Measurements from ENCODE around the gene CLPTM1.
"Not testable (repeated sequence)": the region's sequence is repeated elsewhere in the genome, so short reads cannot be mapped to it uniquely, and the experiment has no call there.

The CLPTM1 gene, protein sequence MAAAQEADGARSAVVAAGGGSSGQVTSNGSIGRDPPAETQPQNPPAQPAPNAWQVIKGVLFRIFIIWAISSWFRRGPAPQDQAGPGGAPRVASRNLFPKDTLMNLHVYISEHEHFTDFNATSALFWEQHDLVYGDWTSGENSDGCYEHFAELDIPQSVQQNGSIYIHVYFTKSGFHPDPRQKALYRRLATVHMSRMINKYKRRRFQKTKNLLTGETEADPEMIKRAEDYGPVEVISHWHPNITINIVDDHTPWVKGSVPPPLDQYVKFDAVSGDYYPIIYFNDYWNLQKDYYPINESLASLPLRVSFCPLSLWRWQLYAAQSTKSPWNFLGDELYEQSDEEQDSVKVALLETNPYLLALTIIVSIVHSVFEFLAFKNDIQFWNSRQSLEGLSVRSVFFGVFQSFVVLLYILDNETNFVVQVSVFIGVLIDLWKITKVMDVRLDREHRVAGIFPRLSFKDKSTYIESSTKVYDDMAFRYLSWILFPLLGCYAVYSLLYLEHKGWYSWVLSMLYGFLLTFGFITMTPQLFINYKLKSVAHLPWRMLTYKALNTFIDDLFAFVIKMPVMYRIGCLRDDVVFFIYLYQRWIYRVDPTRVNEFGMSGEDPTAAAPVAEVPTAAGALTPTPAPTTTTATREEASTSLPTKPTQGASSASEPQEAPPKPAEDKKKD

DNA sequence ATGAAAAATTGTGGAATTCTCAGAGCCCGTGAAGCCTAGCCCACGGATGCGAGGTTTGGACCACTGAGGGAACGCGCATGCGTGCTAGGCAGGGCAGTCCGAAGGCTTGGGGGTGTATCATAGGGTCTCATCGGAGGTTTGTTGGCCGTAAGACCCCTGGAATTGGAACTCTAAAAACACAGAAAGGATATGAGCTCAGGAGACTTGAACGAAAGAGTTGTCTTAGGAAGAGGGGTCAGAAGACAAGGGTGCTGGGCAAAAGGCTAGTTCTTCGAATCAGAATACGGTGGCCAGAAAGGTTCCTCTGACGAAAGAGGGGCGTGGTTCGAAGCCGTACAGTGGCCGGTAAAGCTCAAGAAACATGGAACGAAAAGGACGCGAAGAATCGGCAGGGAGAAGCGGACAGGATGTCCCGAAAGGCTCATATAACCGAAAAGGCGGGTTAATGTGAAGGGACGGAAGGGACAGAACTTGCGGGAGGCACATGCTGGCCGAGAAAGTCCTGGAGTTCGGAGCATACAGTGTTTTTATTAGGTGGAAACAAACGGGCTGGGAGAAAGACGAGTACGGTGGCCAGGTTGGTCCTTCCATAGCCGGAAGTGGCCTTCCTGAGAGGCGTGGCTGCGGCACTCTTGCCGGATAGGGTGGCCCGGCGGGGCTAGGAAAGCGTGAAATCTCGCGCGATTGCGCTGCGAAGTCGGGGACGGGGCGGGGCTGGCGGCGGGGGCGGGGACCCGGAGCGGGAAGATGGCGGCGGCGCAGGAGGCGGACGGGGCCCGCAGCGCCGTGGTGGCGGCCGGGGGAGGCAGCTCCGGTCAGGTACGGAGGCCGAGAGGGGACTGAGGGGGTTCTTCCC lies at the start of gene CLPTM1:
Gene CLPTM1 (plus strand): TSS at position 732 of the 856 bp plus-strand sequence. CDS start 16 bp downstream, at position 748.
- DNase-seq = peak; percentile 98 to 99 (median 99)

DNA sequence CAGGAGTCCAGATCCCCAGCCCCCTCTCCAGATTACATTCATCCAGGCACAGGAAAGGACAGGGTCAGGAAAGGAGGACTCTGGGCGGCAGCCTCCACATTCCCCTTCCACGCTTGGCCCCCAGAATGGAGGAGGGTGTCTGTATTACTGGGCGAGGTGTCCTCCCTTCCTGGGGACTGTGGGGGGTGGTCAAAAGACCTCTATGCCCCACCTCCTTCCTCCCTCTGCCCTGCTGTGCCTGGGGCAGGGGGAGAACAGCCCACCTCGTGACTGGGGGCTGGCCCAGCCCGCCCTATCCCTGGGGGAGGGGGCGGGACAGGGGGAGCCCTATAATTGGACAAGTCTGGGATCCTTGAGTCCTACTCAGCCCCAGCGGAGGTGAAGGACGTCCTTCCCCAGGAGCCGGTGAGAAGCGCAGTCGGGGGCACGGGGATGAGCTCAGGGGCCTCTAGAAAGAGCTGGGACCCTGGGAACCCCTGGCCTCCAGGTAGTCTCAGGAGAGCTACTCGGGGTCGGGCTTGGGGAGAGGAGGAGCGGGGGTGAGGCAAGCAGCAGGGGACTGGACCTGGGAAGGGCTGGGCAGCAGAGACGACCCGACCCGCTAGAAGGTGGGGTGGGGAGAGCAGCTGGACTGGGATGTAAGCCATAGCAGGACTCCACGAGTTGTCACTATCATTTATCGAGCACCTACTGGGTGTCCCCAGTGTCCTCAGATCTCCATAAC lies 49.6 kb upstream of the CLPTM1 start, which contains the start of gene APOE:
Gene APOE (plus strand): TSS at position 360 of the 724 bp plus-strand sequence. CDS start 829 bp downstream, outside the sequence.
- peak; percentile 40 to 73 (median 46) for DNase-seq

DNA sequence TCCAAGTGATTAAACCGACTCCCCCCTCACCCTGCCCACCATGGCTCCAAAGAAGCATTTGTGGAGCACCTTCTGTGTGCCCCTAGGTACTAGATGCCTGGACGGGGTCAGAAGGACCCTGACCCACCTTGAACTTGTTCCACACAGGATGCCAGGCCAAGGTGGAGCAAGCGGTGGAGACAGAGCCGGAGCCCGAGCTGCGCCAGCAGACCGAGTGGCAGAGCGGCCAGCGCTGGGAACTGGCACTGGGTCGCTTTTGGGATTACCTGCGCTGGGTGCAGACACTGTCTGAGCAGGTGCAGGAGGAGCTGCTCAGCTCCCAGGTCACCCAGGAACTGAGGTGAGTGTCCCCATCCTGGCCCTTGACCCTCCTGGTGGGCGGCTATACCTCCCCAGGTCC lies 47.6 kb upstream of the CLPTM1 start:
- DNase-seq = no peak

DNA sequence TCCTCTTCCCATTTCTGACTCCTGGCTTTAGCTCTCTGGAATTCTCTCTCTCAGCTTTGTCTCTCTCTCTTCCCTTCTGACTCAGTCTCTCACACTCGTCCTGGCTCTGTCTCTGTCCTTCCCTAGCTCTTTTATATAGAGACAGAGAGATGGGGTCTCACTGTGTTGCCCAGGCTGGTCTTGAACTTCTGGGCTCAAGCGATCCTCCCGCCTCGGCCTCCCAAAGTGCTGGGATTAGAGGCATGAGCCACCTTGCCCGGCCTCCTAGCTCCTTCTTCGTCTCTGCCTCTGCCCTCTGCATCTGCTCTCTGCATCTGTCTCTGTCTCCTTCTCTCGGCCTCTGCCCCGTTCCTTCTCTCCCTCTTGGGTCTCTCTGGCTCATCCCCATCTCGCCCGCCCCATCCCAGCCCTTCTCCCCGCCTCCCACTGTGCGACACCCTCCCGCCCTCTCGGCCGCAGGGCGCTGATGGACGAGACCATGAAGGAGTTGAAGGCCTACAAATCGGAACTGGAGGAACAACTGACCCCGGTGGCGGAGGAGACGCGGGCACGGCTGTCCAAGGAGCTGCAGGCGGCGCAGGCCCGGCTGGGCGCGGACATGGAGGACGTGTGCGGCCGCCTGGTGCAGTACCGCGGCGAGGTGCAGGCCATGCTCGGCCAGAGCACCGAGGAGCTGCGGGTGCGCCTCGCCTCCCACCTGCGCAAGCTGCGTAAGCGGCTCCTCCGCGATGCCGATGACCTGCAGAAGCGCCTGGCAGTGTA lies 46.9 kb upstream of the CLPTM1 start:
- DNase-seq = no peak

DNA sequence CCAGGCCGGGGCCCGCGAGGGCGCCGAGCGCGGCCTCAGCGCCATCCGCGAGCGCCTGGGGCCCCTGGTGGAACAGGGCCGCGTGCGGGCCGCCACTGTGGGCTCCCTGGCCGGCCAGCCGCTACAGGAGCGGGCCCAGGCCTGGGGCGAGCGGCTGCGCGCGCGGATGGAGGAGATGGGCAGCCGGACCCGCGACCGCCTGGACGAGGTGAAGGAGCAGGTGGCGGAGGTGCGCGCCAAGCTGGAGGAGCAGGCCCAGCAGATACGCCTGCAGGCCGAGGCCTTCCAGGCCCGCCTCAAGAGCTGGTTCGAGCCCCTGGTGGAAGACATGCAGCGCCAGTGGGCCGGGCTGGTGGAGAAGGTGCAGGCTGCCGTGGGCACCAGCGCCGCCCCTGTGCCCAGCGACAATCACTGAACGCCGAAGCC lies 46.3 kb upstream of the CLPTM1 start:
- no peak for DNase-seq

DNA sequence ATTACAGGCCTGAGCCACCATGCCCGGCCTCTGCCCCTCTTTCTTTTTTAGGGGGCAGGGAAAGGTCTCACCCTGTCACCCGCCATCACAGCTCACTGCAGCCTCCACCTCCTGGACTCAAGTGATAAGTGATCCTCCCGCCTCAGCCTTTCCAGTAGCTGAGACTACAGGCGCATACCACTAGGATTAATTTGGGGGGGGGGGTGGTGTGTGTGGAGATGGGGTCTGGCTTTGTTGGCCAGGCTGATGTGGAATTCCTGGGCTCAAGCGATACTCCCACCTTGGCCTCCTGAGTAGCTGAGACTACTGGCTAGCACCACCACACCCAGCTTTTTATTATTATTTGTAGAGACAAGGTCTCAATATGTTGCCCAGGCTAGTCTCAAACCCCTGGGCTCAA lies 45.4 kb upstream of the CLPTM1 start:
- DNase-seq = no peak

DNA sequence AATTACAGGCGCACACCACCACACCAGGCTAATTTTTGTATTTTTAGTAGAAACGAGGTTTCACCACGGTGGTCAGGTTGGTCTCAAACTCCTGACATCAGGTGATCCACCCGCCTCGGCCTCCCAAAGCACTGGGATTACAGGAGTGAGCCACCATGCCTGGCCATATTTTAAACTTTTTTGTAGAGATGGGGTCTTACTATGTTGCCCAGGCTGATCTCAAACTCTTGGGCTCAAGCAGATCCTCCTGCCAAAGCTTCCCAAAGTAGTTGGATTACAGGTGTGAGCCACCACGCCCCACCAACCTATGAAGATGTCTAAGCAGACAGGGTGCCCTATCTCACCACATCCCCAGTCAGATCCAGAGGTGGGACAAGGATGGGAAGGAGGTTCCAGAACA lies 43.3 kb upstream of the CLPTM1 start:
- not testable (repeated sequence) for DNase-seq

DNA sequence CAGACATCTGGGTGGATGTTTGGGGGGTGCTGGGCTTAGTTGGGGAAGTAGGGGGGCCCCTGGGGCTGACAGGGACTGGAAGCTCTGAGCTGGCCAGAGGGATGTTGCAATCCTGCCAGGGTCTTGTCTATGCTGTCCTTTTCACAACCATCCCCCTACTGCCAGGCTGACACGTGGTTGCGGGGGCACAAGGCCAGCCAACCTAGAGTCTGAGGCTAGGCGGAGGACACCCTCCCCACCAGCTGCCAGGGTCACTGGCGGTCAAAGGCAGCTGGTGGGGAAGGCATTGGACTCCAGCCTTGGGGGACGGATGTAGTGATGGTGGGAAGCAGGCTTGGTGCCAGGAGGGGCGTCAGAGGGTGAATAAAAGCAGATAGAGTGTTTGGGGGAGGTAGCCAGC lies 42.3 kb upstream of the CLPTM1 start:
- peak; percentile 51 to 77 (median 62) for DNase-seq

DNA sequence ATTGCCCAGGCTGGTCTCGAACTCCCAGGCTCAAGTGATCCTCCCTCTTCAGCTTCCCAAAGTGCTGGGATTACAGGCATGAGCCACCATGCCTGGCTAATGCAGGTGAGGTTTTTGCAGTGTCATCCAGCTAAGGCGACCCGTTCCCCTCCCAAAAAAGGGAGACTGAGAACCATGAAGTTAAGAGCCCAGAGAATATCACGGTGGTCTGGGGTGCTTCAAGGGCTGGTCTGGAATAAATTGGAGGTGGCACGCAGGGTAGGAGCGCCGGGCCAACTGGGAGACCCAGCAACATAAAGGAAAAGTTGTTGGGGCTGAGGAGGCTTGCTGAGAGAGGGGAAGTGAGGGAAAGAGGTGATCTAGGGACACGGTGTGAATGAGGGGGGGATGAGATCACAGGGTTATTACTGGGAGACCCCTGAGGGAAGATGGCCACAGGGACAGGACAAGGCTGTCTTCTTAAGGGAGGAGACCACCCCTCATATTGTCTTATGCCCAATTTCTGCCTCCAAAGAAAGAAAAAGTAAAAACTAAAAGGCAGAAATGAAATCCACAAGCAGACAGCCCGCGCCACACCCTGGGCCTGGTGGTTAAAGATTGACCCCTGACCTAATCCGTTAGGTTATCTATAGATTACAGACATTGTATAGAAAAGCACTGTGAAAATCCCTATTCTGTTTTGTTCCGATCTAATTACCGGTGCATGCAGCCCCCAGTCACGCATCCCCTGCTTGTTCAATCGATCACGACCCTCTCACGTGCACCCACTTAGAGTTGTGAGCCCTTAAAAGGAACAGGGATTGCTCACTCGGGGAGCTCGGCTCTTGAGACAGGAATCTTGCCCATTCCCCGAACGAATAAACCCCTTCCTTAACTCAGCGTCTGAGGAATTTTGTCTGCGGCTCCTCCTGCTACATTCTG lies 41.4 kb upstream of the CLPTM1 start:
- not testable (repeated sequence) for DNase-seq

DNA sequence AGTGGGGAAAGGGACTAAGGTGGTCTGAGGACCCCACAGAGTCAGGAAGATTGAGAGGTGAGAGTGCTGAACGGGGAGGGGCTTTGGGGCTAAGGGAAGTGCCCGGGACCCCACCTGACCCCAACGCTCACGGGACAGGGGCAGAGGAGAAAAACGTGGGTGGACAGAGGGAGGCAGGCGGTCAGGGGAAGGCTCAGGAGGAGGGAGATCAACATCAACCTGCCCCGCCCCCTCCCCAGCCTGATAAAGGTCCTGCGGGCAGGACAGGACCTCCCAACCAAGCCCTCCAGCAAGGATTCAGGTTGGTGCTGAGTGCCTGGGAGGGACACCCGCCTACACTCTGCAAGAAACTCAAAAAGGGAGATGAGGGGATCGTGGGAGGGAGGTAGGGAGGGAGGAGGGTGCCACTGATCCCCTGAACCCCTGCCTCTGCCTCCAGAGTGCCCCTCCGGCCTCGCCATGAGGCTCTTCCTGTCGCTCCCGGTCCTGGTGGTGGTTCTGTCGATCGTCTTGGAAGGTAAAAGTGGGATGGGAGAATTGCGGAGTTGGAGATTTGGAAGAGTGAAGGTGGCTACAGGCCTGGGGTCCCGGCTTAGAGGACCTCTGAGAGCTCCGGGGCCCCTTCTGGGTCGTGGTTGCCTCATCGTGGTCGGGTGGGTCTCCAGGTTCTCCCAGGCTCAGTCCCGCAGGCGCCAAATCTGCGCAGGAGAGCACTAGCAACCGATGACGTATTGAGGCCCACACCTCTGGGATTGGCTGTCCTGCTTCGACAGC lies 40.6 kb upstream of the CLPTM1 start, which contains the start of gene APOC1:
Gene APOC1 (plus strand): TSS at position 176 of the 774 bp plus-strand sequence. CDS start 284 bp downstream, at position 460.
- peak; percentile 82 to 87 (median 87) for DNase-seq

DNA sequence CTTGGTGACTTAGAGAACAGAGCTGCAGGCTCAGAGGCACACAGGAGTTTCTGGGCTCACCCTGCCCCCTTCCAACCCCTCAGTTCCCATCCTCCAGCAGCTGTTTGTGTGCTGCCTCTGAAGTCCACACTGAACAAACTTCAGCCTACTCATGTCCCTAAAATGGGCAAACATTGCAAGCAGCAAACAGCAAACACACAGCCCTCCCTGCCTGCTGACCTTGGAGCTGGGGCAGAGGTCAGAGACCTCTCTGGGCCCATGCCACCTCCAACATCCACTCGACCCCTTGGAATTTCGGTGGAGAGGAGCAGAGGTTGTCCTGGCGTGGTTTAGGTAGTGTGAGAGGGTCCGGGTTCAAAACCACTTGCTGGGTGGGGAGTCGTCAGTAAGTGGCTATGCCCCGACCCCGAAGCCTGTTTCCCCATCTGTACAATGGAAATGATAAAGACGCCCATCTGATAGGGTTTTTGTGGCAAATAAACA lies 30.9 kb upstream of the CLPTM1 start:
- DNase-seq = no peak

DNA sequence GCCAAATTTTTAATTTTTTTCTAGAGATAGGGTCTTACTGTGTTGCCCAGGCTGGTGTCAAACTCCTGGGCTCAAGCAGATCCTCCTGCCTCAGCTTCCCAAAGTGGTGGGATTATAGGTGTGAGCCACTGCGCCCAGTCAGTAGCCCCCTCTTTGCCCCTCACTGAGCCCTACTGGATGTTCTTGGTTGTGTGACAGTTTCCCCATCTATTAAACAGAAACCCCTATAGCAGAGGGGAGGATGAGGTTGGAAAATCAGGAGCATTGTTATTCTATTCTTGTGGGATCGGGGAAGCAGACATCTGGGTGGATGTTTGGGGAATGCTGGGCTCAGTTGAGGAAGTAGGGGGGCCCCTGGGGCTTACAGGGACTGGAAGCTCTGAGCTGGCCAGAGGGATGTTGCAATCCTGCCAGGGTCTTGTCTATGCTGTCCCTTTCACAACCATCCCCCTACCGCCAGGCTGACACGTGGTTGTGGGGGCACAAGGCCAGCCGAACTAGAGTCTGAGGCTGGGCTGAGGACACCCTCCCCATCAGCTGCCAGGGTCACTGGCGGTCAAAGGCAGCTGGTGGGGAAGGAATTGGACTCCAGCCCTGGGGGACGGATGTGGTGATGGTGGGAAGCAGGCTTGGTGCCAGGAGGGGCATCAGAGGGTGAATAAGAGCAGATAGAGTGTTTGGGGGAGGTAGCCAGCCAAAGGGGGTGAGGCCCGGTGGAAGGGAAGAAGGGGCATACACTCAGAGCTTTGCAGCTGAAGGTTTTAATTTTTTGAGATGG lies 29.9 kb upstream of the CLPTM1 start:
- peak; percentile 68 to 85 (median 80) for DNase-seq

DNA sequence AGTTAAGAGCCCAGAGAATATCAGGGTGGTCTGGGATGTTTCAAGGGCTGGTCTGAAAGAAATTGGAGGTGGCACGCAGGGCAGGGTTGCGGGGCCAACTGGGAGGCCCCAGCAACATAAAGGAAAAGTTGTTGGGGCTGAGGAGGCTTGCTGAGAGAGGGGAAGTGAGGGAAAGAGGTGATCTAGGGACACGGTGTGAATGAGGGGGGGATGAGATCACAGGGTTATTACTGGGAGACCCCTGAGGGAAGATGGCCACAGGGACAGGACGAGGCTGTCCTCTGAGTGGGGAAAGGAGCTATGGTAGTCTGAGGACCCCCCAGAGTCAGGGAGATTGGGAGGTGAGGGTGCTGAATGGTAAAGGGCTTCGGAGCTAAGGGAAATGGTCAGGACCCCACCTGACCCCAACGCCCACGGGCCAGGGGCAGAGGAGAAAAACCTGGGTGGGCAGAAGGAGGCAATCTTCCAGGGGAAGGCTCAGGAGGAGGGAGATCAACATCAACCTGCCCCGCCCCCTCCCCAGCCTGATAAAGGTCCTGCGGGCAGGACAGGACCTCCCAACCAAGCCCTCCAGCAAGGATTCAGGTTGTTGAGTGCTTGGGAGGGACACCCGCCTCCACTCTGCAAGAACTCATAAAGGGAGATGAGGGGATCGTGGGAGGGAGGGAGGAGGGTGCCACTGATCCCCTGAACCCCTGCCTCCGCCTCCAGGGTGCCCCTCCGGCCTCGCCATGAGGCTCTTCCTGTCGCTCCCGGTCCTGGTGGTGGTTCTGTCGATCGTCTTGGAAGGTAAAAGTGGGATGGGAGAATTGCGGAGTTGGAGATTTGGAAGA lies 28.7 kb upstream of the CLPTM1 start:
- not testable (repeated sequence) for DNase-seq

DNA sequence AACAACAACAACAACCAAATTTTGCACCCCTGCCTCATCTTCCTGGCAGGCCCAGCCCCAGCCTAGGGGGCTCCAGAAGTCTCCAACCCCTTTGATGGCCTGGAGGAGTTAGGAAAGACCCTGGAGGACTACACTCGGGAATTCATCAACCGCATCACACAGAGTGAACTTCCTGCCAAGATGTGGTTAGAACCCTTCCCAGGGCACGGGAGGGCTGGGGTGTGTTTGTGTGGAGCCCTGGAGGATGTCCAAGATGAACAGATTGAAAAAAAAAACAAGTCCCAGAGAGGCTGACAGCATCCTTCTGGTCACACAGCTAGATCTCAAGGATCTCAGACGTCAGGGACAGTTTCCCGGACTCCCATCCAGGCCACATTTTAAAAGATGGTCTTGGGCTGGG lies 27.4 kb upstream of the CLPTM1 start:
- DNase-seq = no peak

DNA sequence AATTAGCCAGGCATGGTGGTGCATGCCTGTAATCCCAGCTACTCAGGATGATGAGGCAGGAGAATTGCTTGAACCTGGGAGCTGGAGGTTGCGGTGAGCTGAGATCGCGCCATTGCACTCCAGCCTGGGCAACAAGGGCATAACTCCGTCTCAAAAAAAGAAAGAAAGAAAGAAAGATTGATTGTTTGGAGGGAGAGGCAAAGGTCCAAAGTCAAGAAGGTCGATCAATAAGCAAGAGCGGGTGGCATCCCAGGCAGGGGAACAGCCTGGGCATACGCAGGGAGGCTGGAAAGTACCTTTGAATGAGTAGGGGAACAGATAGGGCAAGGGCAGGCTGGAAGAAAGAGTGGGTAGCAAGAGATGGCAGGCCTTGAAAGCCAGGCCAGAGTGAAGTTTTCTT lies 25.1 kb upstream of the CLPTM1 start:
- no peak for DNase-seq

DNA sequence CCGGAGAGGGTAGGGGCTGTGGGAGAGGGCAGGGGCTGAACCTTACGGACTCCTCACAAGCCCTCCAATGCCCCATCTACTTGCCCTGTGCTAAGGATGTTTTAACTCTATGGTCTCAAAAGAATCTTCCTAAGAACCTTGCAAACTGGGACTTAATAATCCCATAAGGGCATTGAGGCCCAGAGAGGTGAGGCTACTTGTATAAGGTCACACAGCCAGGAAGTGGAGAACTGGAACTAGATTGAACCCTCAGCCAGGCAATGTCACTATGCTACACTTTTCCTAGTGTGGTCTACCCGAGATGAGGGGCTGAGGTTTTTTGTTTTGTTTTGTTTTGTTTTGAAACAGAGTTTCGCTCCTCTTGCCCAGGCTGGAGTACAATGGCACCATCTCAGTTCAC lies 23.6 kb upstream of the CLPTM1 start:
- no peak for DNase-seq

DNA sequence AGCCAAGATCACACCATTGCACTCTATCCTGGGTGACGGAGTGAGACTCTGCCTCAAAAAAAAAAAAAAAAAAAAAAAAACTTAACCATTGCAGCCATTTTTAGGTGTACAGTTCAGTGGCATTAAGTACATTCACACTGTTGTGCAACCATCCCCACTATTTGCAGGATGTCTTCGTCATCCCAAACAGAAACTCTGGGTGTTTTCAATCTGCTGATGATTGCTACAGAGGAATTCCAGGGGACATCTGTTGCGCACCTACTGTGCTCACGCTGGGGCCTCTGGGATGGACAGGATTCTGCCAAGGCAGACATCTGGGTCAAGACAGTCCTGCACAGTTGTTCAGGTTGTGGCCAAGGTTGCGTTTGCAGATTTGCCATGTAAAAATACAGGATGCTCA lies 15.5 kb upstream of the CLPTM1 start:
- DNase-seq = peak; percentile 39 to 57 (median 55)

Data from suppressor macrophage treated with lipopolysaccharide for 1 hour (primary cell).